Omental fat pad (tissue), 4 donors: ENCODE data around the gene PPP1R14C. TPM values are rescaled to one million over a fixed set of nuclear protein-coding genes. Genes with fewer than 3 reads are reported as not detected.

ENCODE experiments used
- ATAC-seq: fragments of 150-250 bp; one replicate; pipeline ENCODE4 v1.9.1; 2016; ENCODE audit warnings: mild to moderate bottlenecking, moderate library complexity; ENCODE audit not compliant: low FRiP score
- DNase-seq: peaks from one replicate; pipeline ENCODE4 v3.0.0-alpha.2; 2019; ENCODE audit warnings: low spot score
- CTCF ChIP-seq, 3 donors: fragments of 450-650 bp; IDR thresholded peaks; one replicate each; pipeline ENCODE4 v1.5.1; 2016 to 2017; ENCODE audit warnings: antibody characterized with exemption in 3 of 3, mild to moderate bottlenecking in 3 of 3, moderate library complexity in 2 of 3
- small RNA-seq: library from RNA; depleted of rRNA; stranded (forward); fragments of <200 nt; gene quantifications from one replicate; pipeline ENCODE3, GENCODE V24; 2016
- total RNA-seq, 4 donors: library from RNA; depleted of rRNA; stranded (reverse); fragments of >200 nt; gene quantifications; one replicate each; pipeline ENCODE4 v1.1.0, GENCODE V29; 2016

PPP1R14C gene
- total RNA-seq, 4 donors from 2014 or later = 0.31 to 1.1 TPM; not detected in 2

GRCh38 chr6:150297327-150298029, 154.6 kb downstream of the PPP1R14C start:
- ATAC-seq (no peak), DNase-seq (no peak)
- TF ChIP-seq CTCF (IDR thresholded peaks at IDR 0.05) = no peak

- TF ChIP-seq CTCF (IDR thresholded peaks at IDR 0.05) = no peak
- DNase-seq (no peak), ATAC-seq (no peak)
Measured at GRCh38 chr6:150298030-150298380, 155.2 kb downstream of the PPP1R14C start.

DNA sequence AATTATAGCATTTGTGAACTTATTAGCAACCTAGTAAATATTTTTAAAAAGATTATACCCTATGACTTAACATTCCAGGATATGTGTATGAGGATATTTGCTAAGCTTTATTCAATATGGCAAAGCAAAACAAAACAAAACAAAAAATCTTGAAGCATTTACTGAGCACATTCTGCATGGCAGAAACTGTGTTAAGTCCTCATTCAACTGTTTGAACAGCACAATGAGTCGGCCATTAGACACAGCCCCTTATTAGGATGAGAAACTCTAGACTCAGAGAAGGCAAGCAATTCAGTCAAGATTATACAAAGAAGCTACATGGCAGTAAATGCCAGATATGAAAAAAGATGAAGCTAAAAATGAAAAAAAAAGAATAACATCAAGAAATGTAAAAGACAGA, 155.8 kb downstream of the PPP1R14C start:
- no peak for TF ChIP-seq CTCF (IDR thresholded peaks at IDR 0.05)
- no peak for DNase-seq
- ATAC-seq = no peak

Small RNAs within 50 kb of the gene (small RNA-seq; reads per million reads assigned to genes)
- not detected for gene RF01210

Other genes starting within 250 kb of the PPP1R14C start
- 10 to 100 TPM in 1 of 4 donors, 1 to 10 TPM in 3; 1.4 to 17.5 (median 2.7) TPM for gene RAET1E, start 244.9 kb upstream of the PPP1R14C start, total RNA-seq
- gene RAET1G, start 219.9 kb upstream of the PPP1R14C start, total RNA-seq = 10 to 100 TPM in 2 of 4 donors, 1 to 10 TPM in 1, not detected in 1; 3.6 to 19.5 (median 10.8) TPM
- 1 to 10 TPM in 3 of 4 donors, not detected in 1; 1.1 to 2.5 (median 1.2) TPM for gene ULBP2, start 201.0 kb upstream of the PPP1R14C start, total RNA-seq
- gene ULBP1, start 179.1 kb upstream of the PPP1R14C start, total RNA-seq = under 1 TPM in 2 of 4 donors, not detected in 2; 0.25 to 0.37 TPM
- gene RAET1L, start 117.5 kb upstream of the PPP1R14C start, total RNA-seq = not detected
- gene ULBP3, start 73.9 kb upstream of the PPP1R14C start, total RNA-seq = 1 to 10 TPM; 1.7 to 3.5 (median 2.2) TPM
- under 1 TPM in 1 of 4 donors, not detected in 3; 0.06 TPM for gene IYD, start 226.0 kb downstream of the PPP1R14C start, total RNA-seq